WI38 (cell line): ENCODE results near the gene ALDH2.
"Not testable (repeated sequence)": the region's sequence is repeated elsewhere in the genome, so short reads cannot be mapped to it uniquely, and the experiment has no call there.

Source experiments
- H3K4me3 ChIP-seq: 2 replicates; pipeline ENCODE4 v1.5.1; 2011; ENCODE audit warnings: low read depth, mild to moderate bottlenecking, control low read depth, low read length
- CTCF ChIP-seq: IDR thresholded peaks from 2 replicates; pipeline ENCODE4 v1.5.1; 2012; ENCODE audit warnings: low read depth, mild to moderate bottlenecking, control low read depth, low read length

ALDH2 gene

GRCh38 chr12:111807232-111807631 is 40.5 kb downstream of the ALDH2 start:
- TF ChIP-seq CTCF: no peak
- no peak overlapping the region for H3K4me3 ChIP-seq

- TF ChIP-seq CTCF: peak; percentile 72
- no peak overlapping the region for H3K4me3 ChIP-seq
Measured at GRCh38 chr12:111812881-111813741, 46.4 kb downstream of the ALDH2 start.

GRCh38 chr12:111816065-111816615 is 49.4 kb downstream of the ALDH2 start:
- no peak overlapping the region for H3K4me3 ChIP-seq
- no peak for TF ChIP-seq CTCF

GRCh38 chr12:111816898-111817297 is 50.2 kb downstream of the ALDH2 start:
- not testable (repeated sequence) for H3K4me3 ChIP-seq

- no peak overlapping the region for H3K4me3 ChIP-seq
- no peak for TF ChIP-seq CTCF
Measured at GRCh38 chr12:111818340-111818739, 51.6 kb downstream of the ALDH2 start.

- no peak for TF ChIP-seq CTCF
Measured at GRCh38 chr12:111819191-111820158, 52.7 kb downstream of the ALDH2 start.

GRCh38 chr12:111820828-111821227 is 54.1 kb downstream of the ALDH2 start:
- not testable (repeated sequence) for H3K4me3 ChIP-seq

More at GRCh38 chr12:111819191-111820158, 52.7 kb downstream of the ALDH2 start:
- H3K4me3 ChIP-seq: no peak overlapping the region

- no peak for TF ChIP-seq CTCF
- no peak overlapping the region for H3K4me3 ChIP-seq
Measured at GRCh38 chr12:111822886-111823285, 56.2 kb downstream of the ALDH2 start.
